HEK293T (cell line): Measurements from ENCODE around the gene ARID1B.

ENCODE experiments used
- ELF4 ChIP-seq: fragments of 450-650 bp; IDR thresholded peaks from 2 replicates; pipeline ENCODE4 v1.6.1; 2017; ENCODE audit warnings: antibody characterized with exemption
- FOXA1 ChIP-seq: fragments of 450-650 bp; IDR thresholded peaks from 2 replicates; pipeline ENCODE4 v1.6.1; 2016; ENCODE audit warnings: mild to moderate bottlenecking
- FOXK2 ChIP-seq: fragments of 450-650 bp; IDR thresholded peaks from 2 replicates; pipeline ENCODE4 v1.6.1; 2016; ENCODE audit warnings: mild to moderate bottlenecking
- FOXM1 ChIP-seq: fragments of 450-650 bp; IDR thresholded peaks from 2 replicates; pipeline ENCODE4 v1.6.1; 2017; ENCODE audit warnings: mild to moderate bottlenecking, borderline replicate concordance
- L3MBTL2 ChIP-seq: fragments of 450-650 bp; conservative IDR thresholded peaks from 2 replicates; pipeline ENCODE4 v1.6.1; 2016; ENCODE audit warnings: mild to moderate bottlenecking
- NFRKB ChIP-seq: fragments of 450-650 bp; IDR thresholded peaks from 2 replicates; pipeline ENCODE4 v1.6.1; 2016; ENCODE audit warnings: mild to moderate bottlenecking, moderate library complexity
- SP1 ChIP-seq: fragments of 450-650 bp; IDR thresholded peaks from 2 replicates; pipeline ENCODE4 v1.6.1; 2017
- SUZ12 ChIP-seq: fragments of 450-650 bp; IDR thresholded peaks from 2 replicates; pipeline ENCODE4 v1.6.1; 2016; ENCODE audit warnings: mild to moderate bottlenecking
- TARDBP ChIP-seq: fragments of 450-650 bp; IDR thresholded peaks from 2 replicates; pipeline ENCODE4 v1.6.1; 2016
- ZNF384 ChIP-seq: fragments of 450-650 bp; IDR thresholded peaks from 2 replicates; pipeline ENCODE4 v1.6.1; 2016

GRCh38 chr6:156889986-156890385 is 112.8 kb downstream of the ARID1B start:
- no peak for TF ChIP-seq L3MBTL2
- no peak for TF ChIP-seq FOXM1
- TF ChIP-seq SP1 = no peak
- TF ChIP-seq NFRKB = no peak
- no peak for TF ChIP-seq FOXK2
- no peak for TF ChIP-seq SUZ12
- no peak for TF ChIP-seq TARDBP
- TF ChIP-seq FOXA1 = no peak
- no peak for TF ChIP-seq ELF4
- TF ChIP-seq ZNF384 = no peak
